ENCODE results near the gene LGALS12.

LGALS12 gene, protein sequence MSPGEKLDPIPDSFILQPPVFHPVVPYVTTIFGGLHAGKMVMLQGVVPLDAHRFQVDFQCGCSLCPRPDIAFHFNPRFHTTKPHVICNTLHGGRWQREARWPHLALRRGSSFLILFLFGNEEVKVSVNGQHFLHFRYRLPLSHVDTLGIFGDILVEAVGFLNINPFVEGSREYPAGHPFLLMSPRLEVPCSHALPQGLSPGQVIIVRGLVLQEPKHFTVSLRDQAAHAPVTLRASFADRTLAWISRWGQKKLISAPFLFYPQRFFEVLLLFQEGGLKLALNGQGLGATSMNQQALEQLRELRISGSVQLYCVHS

DNA sequence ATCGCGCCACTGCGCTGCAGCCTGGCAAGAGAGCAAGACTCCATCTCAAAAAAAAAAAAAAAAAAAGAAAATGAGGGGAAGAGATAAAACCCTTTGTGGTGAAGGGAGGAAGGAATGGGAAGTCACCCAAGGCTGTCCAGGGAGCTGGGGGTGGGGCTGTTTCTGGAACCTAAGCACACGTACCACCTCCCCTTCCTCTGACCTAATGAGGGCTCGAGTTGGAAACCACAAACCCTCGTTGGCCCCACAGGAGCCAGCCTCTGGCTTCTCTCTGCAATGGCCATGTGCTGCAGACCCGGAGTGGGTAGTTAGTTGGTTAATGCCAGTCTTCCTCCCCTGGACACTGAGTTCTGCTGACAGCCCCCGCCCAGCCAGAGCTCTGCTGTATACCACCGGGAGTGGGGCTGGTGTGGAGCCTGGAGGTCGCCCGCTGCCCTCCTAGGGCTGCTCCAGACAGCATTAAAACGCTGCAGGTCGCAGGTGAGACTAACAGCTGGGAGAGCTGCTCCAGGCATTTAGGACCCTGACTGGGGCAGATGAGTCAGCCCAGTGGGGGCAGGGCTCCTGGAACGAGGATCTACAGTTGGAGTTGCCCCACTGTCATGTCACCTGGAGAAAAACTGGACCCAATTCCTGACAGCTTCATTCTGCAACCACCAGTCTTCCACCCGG is at the start of gene LGALS12:
TSS of gene LGALS12 (plus strand) at position 228 of the 672 bp plus-strand sequence. CDS start at position 603, 375 bp downstream.
- DNase-seq (ENCODE audit: low read depth) = no peak

DNA sequence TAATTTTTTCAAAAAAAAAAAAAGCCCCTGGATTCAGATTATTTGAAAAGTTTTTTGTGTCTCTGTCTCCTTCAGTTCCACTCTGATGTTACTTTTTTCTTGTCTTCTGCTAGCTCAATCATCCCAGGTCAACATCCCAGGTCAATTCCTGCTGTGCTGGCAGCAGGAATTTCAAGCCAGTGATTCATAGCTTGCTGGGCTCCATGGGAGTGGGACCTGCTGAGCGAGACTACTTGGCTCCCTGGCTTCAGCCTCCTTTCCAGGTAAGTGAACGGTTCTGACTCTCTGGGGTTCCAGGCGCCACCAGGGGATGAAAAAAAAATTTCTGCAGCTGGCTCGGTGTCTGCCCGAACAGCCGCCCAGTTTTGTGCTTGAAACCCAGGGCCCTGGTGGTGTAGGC is 46.3 kb upstream of the LGALS12 start:
- no peak for DNase-seq (ENCODE audit: low read depth)

DNA sequence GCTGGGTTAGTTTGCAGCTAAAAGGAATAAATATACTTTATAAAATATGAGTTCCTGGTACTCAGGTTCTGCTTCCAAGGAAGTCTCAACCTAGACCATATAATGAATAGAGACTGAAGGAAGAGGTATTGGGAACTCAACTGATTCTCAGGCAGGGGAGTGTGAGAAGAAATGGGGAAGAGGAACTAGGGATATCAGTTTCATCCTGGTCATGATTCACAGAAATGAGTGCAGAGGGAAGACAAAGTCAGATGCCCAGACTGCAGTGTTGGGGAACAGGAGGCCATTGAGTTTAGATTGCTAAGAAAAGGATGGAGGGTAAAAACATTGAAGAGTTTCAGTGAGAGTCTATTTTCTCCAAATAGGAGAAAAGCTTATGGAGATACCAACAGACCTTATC is 43.7 kb upstream of the LGALS12 start:
- DNase-seq (ENCODE audit: low read depth) = no peak

DNA sequence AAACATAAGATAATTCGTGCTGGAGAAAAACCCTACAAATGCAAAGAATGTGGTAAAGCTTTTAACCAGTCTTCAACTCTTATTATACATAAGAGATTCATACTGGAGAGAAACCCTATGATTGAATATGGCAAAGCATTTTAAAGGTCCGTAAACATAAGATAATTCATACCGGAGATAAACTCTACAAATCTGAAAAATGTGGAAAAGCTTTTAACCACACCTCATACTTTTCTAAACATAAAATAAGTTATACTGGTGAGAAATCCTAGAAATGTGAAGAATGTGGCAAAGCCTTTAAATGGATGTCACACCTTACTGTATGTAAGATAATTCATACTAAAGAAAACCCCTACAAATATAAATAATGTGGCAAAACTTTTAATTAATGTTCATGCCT is 35.6 kb upstream of the LGALS12 start:
- DNase-seq (ENCODE audit: low read depth) = no peak

DNA sequence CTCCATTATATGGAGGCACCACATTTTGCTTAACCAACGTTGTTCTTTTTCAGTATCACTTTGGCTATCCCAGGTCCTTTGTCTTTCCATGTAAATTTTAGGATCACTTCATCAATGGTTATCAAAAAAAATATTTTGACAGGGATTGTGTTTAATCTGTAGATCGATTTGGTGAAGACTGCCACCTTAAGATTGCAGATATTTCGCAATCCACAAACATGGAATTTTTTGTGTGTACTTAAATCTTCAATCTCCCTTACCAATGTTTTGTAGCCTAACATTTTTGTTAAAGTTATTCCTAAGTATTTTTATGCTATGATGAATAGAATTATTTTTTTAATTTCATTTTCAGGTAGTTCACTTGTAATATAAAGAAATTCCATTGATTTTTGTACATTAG is 33.5 kb upstream of the LGALS12 start:
- no peak for DNase-seq (ENCODE audit: low read depth)

DNA sequence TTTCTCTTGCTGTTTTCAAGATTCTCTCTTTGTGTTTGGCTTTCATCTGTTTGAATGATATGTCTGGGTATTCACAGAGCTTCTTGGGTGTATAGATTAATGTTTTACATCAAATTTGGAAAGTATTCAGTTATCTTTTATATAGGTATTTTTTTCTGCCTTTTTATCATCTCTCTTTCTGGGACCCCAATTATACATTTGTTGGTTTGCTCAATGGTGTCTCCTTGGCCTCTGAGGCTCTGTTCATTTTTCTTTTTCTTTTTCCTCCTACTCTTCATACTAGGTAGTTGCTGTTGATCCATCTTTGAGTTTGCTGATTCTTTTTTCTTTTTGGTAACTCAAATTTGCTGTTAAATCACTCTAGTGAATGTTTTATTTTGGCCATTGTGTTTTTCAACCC is 29.3 kb upstream of the LGALS12 start:
- no peak for DNase-seq (ENCODE audit: low read depth)

DNA sequence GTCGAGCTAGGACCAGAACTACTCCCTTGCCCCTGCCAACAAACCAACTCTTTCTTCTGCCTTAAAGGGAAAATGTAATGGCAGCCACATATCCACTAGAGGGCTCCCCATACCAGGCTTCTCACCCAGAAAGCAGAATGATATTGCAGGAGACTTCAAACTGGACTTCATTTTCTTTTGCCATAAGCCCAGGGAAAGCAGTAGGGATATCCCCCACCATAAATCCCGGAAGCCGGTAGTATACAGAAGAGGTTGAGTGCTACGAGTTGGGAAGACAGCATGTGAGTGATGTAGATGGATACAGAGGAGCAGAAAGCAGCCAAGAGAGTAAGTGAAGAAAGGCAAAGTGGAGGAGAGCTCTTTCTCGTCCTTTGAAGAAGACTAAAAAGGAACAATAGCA is 27.0 kb upstream of the LGALS12 start:
- peak; percentile 17 for DNase-seq (ENCODE audit: low read depth)

DNA sequence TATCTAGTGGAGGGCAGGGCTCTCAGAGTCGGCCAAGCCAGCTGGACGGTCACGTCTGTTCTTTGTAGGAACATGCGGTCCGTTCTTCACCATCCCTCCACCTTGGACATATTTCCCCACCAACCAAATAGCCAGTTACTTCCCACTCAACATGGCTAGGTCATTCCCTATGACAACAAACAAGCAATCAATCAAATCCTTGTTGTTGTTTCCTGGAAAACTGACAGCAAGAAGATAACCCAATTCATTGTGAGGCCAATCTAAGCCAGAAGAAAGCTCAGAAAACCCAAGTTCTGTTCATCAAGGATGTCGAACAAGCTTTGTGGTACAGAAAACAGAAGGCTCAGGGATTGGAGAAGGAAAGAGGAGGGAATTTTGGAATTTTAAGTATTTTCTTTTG is 25.8 kb upstream of the LGALS12 start:
- DNase-seq (ENCODE audit: low read depth) = no peak

DNA sequence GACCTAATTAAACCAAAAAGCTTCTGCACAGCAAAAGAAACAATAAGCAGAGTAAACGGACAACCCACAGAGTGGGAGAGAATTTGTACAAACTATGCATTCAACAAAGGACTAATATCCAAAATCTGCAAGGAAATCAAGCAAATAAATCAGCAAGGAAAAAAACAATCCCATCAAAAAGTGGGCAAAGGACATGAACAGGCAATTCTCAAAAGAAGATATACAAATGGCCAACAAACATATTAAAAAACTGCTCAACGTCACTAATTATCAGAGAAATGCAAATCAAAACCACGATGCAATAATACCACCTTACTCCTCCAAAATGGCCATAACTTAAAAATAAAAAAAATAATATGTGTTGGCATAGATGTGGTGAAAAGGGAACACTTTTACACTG is 20.1 kb upstream of the LGALS12 start:
- no peak for DNase-seq (ENCODE audit: low read depth)

DNA sequence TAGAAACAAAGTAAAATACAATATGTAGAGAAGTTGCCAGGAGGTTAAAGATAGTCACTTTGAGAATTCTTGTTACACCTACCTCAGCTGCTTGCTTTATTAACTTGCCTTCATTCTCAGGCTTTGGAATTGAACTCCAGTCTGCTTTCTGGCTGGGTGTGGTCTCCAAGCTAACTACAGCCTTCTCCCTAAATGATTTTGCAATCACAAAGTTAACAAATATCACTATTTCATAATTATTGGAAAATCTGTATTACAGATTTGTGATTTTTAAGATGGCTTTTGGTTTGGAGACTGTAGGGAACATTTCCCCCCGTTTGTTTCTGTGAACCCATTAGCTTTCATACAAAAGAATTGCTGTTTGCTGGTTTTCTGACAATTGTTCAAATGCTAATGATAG is 17.1 kb upstream of the LGALS12 start:
- DNase-seq (ENCODE audit: low read depth) = no peak

DNA sequence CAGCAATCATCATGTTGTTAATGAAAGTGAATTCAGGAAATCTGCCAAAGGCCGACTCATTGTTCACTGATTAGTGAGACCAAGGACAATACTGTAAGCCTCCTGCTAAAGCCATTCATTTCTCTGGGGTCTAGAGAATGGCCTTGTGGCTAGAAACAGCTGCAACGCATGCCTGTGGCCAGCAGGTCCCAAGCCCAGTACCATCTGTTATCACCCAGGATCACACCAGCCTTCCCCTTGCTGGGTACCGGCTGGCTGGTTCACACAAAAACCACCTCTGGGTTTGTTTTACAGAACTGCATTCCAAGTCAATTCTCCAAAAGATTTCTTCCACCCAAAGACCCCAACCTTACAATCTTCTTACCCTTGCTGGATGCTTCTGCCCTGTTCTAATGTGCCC is 16.0 kb upstream of the LGALS12 start:
- DNase-seq (ENCODE audit: low read depth) = no peak

DNA sequence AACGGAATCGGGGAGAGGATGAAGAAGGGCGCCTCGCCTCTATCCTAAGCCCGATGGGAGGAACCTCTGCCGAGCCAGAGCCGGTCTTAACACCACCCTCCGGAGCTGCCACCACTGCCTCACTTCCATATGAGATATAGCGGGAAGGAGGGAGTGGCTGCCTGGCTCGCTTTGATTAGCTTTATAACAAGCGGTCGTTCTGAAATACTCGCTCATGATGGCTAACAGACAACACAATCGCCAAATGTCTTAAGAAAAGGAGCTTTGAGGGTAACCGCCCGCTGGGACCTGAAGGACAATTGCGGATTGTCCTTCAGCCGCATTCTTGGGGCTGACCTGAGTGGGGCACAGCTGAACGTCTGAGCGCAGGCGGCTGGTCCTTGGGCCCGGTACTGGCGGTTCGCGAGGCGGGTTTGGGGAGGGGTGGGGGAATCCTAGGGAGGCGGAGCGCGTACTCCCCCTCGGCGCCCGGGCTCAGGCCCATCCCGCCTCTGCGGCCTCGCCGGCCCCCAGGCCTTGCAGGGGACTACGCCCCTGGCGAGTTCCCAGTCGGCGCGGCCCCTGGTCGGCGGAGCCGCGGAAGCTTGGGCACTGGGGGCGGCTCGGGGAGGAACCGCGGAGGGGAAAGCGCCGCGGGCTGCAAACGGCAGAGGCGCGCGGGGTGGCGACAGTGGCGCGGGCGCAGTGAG is 15.2 kb upstream of the LGALS12 start, which contains the start of gene PLAAT5:
TSS of gene PLAAT5 (minus strand) at position 617 of the 689 bp plus-strand sequence. CDS start at position 484, 133 bp downstream.
- no peak for DNase-seq (ENCODE audit: low read depth)

DNA sequence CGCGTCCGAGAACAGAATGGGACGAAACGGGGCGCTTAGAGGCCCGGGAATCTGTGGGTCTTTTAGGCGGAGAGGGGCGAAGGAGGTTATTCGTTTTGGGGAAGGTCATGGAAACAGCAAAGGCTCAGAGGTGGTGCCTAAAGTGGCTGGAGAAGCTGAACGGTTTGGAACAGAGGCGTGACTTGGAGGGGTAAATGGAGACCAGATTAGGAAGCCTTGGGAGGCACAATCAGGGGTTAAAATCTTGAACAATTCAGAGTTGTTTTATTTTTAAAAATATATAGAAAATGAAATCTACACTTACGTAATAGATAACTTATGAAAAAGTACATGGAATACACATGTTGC is 14.7 kb upstream of the LGALS12 start:
- DNase-seq (ENCODE audit: low read depth) = no peak

DNA sequence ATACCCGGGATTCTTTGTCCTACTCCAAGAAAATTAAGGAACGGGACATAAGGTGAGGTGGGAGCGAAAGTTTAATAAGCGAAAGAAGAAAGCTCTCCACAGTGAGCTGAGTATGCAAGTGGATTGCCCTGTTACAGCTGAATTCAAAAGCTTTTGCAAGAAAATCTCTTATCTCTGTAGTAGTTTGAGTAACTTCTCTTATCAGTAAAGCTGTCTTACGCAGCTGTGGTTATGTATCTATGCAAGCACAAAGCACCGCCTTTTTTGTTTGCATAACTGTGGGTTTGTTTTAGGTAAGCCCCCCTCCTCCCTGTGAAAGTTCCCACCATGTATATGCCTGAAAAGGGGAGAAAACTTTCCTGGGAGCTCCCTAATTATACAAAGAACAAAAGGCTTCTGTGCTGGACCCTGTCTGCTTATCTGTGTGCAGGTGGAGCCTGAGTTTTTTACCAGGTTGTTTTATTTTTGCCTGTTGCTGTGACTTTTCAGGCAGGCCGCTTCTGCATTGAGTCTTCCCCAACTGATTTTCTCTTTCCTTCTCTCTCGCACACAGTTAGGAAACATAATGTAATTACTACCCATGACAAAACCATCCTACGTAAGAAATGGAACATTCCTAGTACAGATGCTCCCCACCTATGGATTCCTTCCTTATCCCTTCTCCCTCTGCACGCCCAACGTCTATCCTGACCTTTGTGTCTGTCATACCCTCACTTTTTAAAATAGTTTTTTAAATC is 14.1 kb upstream of the LGALS12 start:
- no peak for DNase-seq (ENCODE audit: low read depth)

DNA sequence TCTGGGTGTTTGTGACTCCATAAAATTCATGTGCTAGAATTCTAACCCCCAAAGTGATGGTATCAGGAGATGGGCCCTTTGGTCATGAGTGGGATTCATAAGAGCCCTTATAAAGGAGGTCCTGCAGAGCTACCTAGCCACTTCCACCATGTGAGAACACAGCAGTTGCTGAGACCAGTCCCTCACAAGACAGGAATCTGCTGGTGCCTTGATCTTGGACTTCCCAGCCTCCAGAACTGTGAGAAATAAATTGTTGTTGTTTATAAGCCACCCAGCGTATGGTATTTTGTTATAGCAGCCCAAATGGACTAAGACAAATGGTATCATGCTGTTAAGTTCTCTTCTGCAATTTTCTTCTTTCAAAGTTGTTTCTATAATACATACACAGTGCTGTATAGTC is 13.4 kb upstream of the LGALS12 start:
- DNase-seq (ENCODE audit: low read depth) = no peak

DNA sequence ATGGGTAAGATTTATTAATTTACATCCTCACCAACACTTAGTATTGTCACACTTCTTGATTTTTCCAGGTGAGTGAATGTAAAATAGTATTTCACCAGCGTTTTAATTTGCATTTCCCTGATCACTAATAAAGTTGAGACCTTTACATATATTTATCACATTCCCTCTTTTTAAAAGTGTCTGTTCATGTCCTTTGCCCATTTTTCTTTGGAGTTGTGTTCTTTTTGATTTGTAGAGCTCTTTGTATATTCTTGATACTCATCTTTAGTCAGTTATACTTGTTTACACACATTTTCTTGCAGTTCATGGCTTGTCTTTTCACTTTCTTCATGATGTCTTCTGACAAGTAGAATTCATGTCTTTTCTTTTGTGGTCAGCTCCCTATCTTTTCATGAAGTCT is 12.8 kb upstream of the LGALS12 start:
- DNase-seq (ENCODE audit: low read depth) = no peak

DNA sequence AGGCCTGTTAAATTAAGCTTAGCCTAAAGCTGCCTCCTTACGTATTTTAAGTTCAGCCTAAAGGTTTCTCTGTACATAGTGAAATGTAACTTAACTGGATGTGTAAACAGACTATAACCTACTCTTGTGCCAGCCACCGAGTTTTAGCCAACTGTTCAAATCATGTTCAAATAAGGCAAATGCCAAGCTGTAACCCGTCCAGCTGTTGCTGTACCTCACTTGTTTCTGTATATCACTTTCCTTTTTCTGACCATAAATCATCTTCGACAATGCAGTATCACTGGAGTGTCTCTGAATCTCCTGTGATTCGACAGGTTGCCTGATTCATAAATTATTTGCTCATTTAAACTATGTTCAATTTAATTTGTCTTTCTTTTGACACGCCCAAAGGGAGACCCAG is 10.9 kb upstream of the LGALS12 start:
- no peak for DNase-seq (ENCODE audit: low read depth)

DNA sequence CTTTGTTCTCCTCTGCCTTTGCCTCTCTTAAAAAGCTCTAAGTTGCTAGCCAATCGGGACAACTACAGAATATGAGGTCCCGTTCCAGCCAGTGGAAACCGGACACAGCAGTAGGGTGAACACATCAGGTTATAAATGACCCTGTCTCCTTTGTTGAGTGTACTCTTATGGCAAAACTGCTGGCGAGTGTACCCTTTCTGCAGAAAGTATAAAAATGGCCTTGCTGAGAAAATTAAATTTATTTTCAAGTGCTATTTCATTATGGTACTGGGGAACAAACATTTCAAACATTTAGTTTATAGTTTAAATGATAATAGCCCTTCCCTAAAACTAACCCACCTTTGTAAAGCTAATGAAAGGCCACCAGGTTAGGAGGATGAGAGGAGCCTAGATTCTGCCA is 6.0 kb upstream of the LGALS12 start:
- no peak for DNase-seq (ENCODE audit: low read depth)

DNA sequence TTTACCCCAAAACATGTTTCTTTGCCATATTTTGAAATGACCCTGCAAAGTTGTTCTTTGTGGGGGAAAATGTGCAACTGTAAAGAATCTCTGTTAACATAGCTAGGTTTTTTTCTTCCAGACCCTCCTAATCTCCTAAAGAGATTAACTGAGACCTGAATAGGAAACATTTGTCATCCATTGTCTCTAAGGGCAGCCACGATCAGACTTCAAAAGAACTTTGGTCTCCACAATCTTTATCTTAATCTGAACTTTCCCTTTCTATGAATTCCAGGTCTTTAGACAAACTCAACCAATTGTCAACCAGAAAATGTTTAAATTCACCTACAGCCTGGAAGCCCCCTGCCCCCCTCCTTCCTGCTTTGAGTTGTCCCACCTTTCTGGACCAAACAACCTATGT is 4.6 kb upstream of the LGALS12 start:
- no peak for DNase-seq (ENCODE audit: low read depth)

DNA sequence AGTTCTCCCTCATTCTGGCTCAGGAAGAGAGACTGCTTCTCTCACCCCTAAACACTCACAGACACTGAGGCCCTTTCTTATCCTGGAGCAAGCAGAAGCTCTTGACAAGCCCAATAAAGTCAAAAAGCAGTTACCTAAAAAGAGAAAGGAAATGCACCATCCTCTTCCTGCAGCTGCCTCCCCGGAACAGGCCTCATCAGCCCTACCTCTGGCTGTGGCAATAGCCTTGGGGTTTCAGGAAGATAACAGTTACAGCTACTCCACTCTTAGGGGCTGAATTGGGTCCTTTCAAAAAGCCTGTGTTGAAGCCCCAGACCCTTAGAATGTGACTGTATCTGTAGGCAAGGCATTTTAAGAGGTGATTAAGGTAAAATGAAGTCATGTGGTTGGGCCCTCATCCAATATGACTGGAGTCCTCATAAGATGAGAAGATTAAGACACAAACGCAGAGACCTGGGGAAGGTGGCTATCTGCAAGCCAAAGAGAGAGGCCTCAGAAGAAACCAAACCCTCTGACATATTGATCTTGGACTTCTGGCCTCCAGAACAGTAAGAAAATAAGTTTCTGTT is 3.5 kb upstream of the LGALS12 start:
- no peak for DNase-seq (ENCODE audit: low read depth)

DNA sequence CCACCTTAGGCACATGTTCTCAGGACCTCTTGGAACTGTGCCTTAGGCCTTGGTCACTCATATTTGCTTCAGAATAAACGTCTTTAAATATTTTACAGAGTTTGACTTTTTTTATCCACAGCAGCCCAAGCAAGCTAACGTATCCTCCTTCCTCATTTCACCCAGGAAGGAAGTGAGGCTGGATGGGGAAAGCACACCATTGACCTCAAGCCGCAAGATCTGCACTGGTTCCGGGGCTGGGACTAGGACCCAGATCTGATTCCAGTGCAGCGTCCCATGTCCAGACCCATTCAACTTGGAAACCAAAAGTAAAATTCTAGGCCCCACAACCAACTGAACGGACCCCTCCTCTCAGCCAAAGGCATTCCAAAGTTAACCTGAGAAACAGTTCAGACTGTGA is 2.4 kb upstream of the LGALS12 start:
- DNase-seq (ENCODE audit: low read depth) = no peak

DNA sequence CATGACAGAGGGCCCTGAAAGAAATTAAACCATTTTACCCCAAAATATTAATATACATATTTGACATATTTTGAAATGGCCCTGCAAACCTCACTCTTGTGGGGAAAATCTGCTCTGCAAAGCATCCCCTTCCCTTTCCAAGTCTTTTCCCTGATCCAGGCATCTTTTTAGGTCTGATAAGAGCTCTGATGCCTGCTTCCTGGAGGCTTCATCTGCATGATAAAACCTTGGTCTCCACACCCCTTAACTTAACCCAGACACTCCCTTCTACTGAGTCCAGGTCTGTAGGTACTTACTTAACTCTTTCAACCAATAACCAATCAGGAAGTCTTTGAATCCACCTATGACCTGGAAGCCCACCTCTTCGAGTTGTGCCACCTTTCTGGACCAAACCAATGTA is 1.8 kb upstream of the LGALS12 start:
- DNase-seq (ENCODE audit: low read depth) = no peak
